H1 (cell line): ENCODE measurements around the gene CACNB4. TPM values are rescaled to one million over a fixed set of nuclear protein-coding genes. Genes with fewer than 3 reads are reported as not detected.

Experiments
- CTCF ChIA-PET: fragments of 300-600 bp; sonication (Branson Sonifier 250); formaldehyde crosslinking; loops from one replicate; lab custom pipeline; 2021; ENCODE audit not compliant: partially characterized antibody; lab: Charles Lee
- POLR2A ChIA-PET: fragments of 300-600 bp; sonication (Branson Sonifier 250); formaldehyde crosslinking; loops from one replicate; lab custom pipeline; 2021; ENCODE audit warnings: inconsistent platforms; ENCODE audit not compliant: partially characterized antibody; lab: Charles Lee
- DNase-seq, 2 experiments: peaks; one replicate each; pipeline versions ENCODE4 v3.0.0 to v3.0.0-alpha.2; 2010 to 2022; ENCODE audit warnings: low spot score in 2 of 2, low read depth in 1 of 2, mixed read lengths in 1 of 2
- FAIRE-seq: peaks from 2 replicates; lab custom pipeline; 2011; peaks lifted over from hg19 to GRCh38; lab: Jason Lieb, UNC
- H2AFZ ChIP-seq: 2 replicates; pipeline ENCODE4 v1.8.1; 2012; ENCODE audit warnings: low read length, inconsistent platforms
- H2AK5ac ChIP-seq: 2 replicates; pipeline ENCODE4 v1.6.1; 2013; ENCODE audit warnings: low read depth, low read length
- H2BK120ac ChIP-seq: replicated peaks from 2 replicates; pipeline ENCODE3; 2013; ENCODE audit warnings: low read depth, low read length, inconsistent platforms
- H2BK12ac ChIP-seq: 2 replicates; pipeline ENCODE4 v1.6.1; 2013; ENCODE audit warnings: low read depth, low read length
- H2BK15ac ChIP-seq: 2 replicates; pipeline ENCODE4 v1.6.1; 2013; ENCODE audit warnings: low read length
- H2BK20ac ChIP-seq: 2 replicates; pipeline ENCODE4 v1.6.1; 2013; ENCODE audit warnings: low read length
- H2BK5ac ChIP-seq: 2 replicates; pipeline ENCODE4 v1.6.1; 2013; ENCODE audit warnings: low read depth, low read length
- H3K14ac ChIP-seq: 2 replicates; pipeline ENCODE4 v1.6.1; 2013; ENCODE audit warnings: inconsistent platforms; ENCODE audit not compliant: insufficient read length
- H3K18ac ChIP-seq: 2 replicates; pipeline ENCODE4 v1.6.1; 2013; ENCODE audit warnings: low read length; ENCODE audit errors: extremely low read depth
- H3K23ac ChIP-seq: 2 replicates; pipeline ENCODE4 v1.6.1; 2013; ENCODE audit warnings: inconsistent platforms; ENCODE audit not compliant: insufficient read length
- H3K23me2 ChIP-seq: 2 replicates; pipeline ENCODE4 v1.6.1; 2013; ENCODE audit warnings: low read depth, low read length
- H3K27ac ChIP-seq: 2 replicates; pipeline ENCODE4 v1.6.1; 2011; ENCODE audit warnings: low read depth, low read length, inconsistent platforms
- H3K27me3 ChIP-seq, 4 experiments: replicated peaks in 1 of 4; 1 replicate in 1 of 4; 2 replicates in 3 of 4; pipeline versions ENCODE4 v1.6.1 to v1.8.1; 2011 to 2013; ENCODE audit warnings: low read length in 3 of 4, mild to moderate bottlenecking in 3 of 4, inconsistent platforms in 2 of 4, mixed read lengths in 2 of 4, moderate library complexity in 1 of 4; ENCODE audit not compliant: control insufficient read depth in 3 of 4, insufficient read depth in 3 of 4; ENCODE audit errors: extremely low read depth in 1 of 4
- H3K36me3 ChIP-seq, 4 experiments: 2 replicates each; pipeline versions ENCODE4 v1.6.1 to v1.8.1; 2011 to 2013; ENCODE audit warnings: mild to moderate bottlenecking in 4 of 4, low read length in 3 of 4, moderate library complexity in 2 of 4, control low read depth in 1 of 4, inconsistent platforms in 1 of 4; ENCODE audit not compliant: insufficient read depth in 4 of 4, control insufficient read depth in 2 of 4
- H3K4ac ChIP-seq: replicated peaks from 2 replicates; pipeline ENCODE3; 2013; ENCODE audit warnings: low read length, low read depth, mixed read lengths, inconsistent platforms; ENCODE audit not compliant: insufficient read length
- H3K4me1 ChIP-seq, 4 experiments: replicated peaks in 1 of 4; 1 replicate in 1 of 4; 2 replicates in 3 of 4; pipeline versions ENCODE4 v1.6.1 to v1.8.1; 2011 to 2013; ENCODE audit warnings: low read length in 3 of 4, inconsistent platforms in 2 of 4, mixed read lengths in 1 of 4; ENCODE audit not compliant: insufficient read depth in 4 of 4, control insufficient read depth in 3 of 4
- H3K4me2 ChIP-seq, 2 experiments: 2 replicates each; pipeline versions ENCODE4 v1.6.1 to v1.8.1; 2011 to 2013; ENCODE audit warnings: low read depth in 2 of 2, low read length in 2 of 2, control low read depth in 1 of 2, inconsistent platforms in 1 of 2, mild to moderate bottlenecking in 1 of 2; ENCODE audit not compliant: insufficient read depth in 1 of 2
- H3K4me3 ChIP-seq, 4 experiments: fragments of 200-600, 300-600 bp in 1 of 4; sonication (generic), shearing (Covaris generic), sonication (Bioruptor Twin) in 1 of 4; 2 replicates each; pipeline versions ENCODE4 v1.5.1 to v1.8.1; 2011 to 2016; ENCODE audit warnings: low read length in 4 of 4, low read depth in 3 of 4, control low read depth in 2 of 4, inconsistent platforms in 2 of 4, mild to moderate bottlenecking in 2 of 4, mixed read lengths in 1 of 4, moderate library complexity in 1 of 4; ENCODE audit not compliant: insufficient read depth in 2 of 4; ENCODE audit errors: extremely low read depth in 1 of 4
- H3K56ac ChIP-seq: replicated peaks from 2 replicates; pipeline ENCODE3; 2013; ENCODE audit warnings: low read depth, mild to moderate bottlenecking, mixed read lengths, low read length, inconsistent platforms; ENCODE audit not compliant: insufficient read length
- H3K79me1 ChIP-seq: 2 replicates; pipeline ENCODE4 v1.6.1; 2013; ENCODE audit warnings: low read depth, low read length, control low read depth
- H3K79me2 ChIP-seq, 2 experiments: 2 replicates each; pipeline versions ENCODE4 v1.6.1 to v1.8.1; 2012 to 2013; ENCODE audit warnings: low read length in 2 of 2, mild to moderate bottlenecking in 2 of 2, inconsistent platforms in 1 of 2; ENCODE audit not compliant: insufficient read depth in 2 of 2, control insufficient read depth in 1 of 2
- H3K9ac ChIP-seq, 4 experiments: replicated peaks in 1 of 4; 1 replicate in 1 of 4; 2 replicates in 3 of 4; pipeline versions ENCODE4 v1.6.1 to v1.8.1; 2011 to 2013; ENCODE audit warnings: low read depth in 3 of 4, low read length in 3 of 4, control low read depth in 2 of 4, mild to moderate bottlenecking in 2 of 4, moderate library complexity in 2 of 4, inconsistent platforms in 1 of 4; ENCODE audit errors: extremely low read depth in 1 of 4
- H3K9me3 ChIP-seq, 2 experiments: 2 replicates each; pipeline versions ENCODE4 v1.6.1 to v1.8.1; 2012 to 2013; ENCODE audit warnings: mild to moderate bottlenecking in 2 of 2, moderate library complexity in 2 of 2, control low read depth in 1 of 2, inconsistent platforms in 1 of 2, low read depth in 1 of 2, low read length in 1 of 2, mixed read lengths in 1 of 2; ENCODE audit not compliant: insufficient read depth in 2 of 2
- H4K20me1 ChIP-seq, 2 experiments: replicated peaks in 1 of 2; 2 replicates each; pipeline versions ENCODE3 to v1.8.1; 2011 to 2013; ENCODE audit warnings: inconsistent platforms in 2 of 2, low read length in 2 of 2, mild to moderate bottlenecking in 1 of 2; ENCODE audit not compliant: insufficient read depth in 2 of 2, control insufficient read depth in 1 of 2
- H4K5ac ChIP-seq: 2 replicates; pipeline ENCODE4 v1.6.1; 2013; ENCODE audit warnings: low read length, low read depth, mixed read lengths, inconsistent platforms; ENCODE audit not compliant: insufficient read length
- H4K8ac ChIP-seq: 2 replicates; pipeline ENCODE4 v1.8.0; 2013; ENCODE audit warnings: mild to moderate bottlenecking, moderate library complexity, low read length, inconsistent platforms; ENCODE audit not compliant: insufficient read depth; ENCODE audit errors: extremely low read depth
- H4K91ac ChIP-seq: replicated peaks from 2 replicates; pipeline ENCODE3; 2013; ENCODE audit warnings: low read length, mixed read lengths, inconsistent platforms; ENCODE audit not compliant: insufficient read length
- CHD1 ChIP-seq: IDR thresholded peaks from 2 replicates; pipeline ENCODE4 v1.6.1; 2012; ENCODE audit warnings: low read depth, low read length, improper control_type of control experiment
- HDAC2 ChIP-seq, 2 experiments: fragments of 300-600 bp in 1 of 2; sonication (generic) in 1 of 2; IDR thresholded peaks; 2 replicates each; pipeline ENCODE4 v1.6.1; 2011 to 2012; ENCODE audit warnings: low read depth in 2 of 2, low read length in 2 of 2, mild to moderate bottlenecking in 2 of 2, moderate library complexity in 2 of 2, borderline replicate concordance in 1 of 2, inconsistent platforms in 1 of 2
- WGBS, 2 experiments: shearing (Covaris generic) in 1 of 2; methylation state at CpG; one replicate each; pipeline versions ENCODE4 v1.1.6 to v1.1.7; 2013 to 2015; ENCODE audit warnings: low lambda C conversion rate in 2 of 2, mixed read lengths in 2 of 2, inconsistent platforms in 1 of 2, low coverage in 1 of 2, missing lambda C conversion rate in 1 of 2; ENCODE audit not compliant: insufficient replicate concordance in 2 of 2, insufficient coverage in 1 of 2, insufficient read length in 1 of 2; ENCODE audit errors: extremely low coverage in 1 of 2, missing lambda C conversion rate in 1 of 2; 5-methylcytosine and 5-hydroxymethylcytosine counted together
- polyA plus RNA-seq, 7 experiments: library from polyadenylated mRNA; depleted of rRNA in 3 of 7; stranded (reverse) in 5 of 7; unstranded in 2 of 7; fragments of >200 nt in 5 of 7; fragments of 200-250 nt in 2 of 7; gene quantifications; 1 replicate in 5 of 7; 2 replicates in 1 of 7; 4 replicates in 1 of 7; pipeline versions ENCODE4 v1.2.1 to v1.2.3, GENCODE V29; 2011 to 2013; ENCODE audit warnings: missing spikeins in 2 of 7, mixed read lengths in 2 of 7
- total RNA-seq: library from RNA; stranded (reverse); fragmentation: NEBNext Ultra II Directional; extraction: Animal tissue kit (Norgen Biotek cat#: 25700); gene quantifications from 2 replicates; pipeline ENCODE4 v1.2.1, GENCODE V29; 2021

CACNB4 gene
- total and polyA plus RNA-seq, 2 of the 8 experiments (the other 6 are each of a cell fraction or from before 2014, with no cell fraction given): 2.0 to 4.0 TPM

- no peak overlapping the region for H2BK120ac ChIP-seq
- ChIA-PET POLR2A (no interaction called here), CTCF (interaction anchor here (0.9 to 3.3 kb wide), 5 partner anchors 9 to 202 kb away, joined by 3 to 19 read pairs (median 3); no protein-coding TSS in a partner anchor)
- H3K27me3 ChIP-seq: no peaks in the 10 kb centered on the region
- H4K91ac ChIP-seq: no peak overlapping the region
- no peaks in the 10 kb centered on the region for H3K36me3 ChIP-seq
- no peak overlapping the region for H2AFZ ChIP-seq
- H3K23ac ChIP-seq: no peak overlapping the region
- FAIRE-seq: no peak
- no peak overlapping the region for H2AK5ac ChIP-seq
- H4K8ac ChIP-seq: no peak overlapping the region
- H3K4me1 ChIP-seq: no peaks in the 10 kb centered on the region
- no peaks in the 10 kb centered on the region for H3K23me2 ChIP-seq
- no peak overlapping the region for H2BK12ac ChIP-seq
- H3K18ac ChIP-seq: no peak overlapping the region
- no peak overlapping the region for H2BK5ac ChIP-seq
- H3K9me3 ChIP-seq: no peaks in the 10 kb centered on the region
- H2BK20ac ChIP-seq: no peak overlapping the region
- H4K20me1 ChIP-seq: no peaks in the 10 kb centered on the region
- H3K14ac ChIP-seq: no peak overlapping the region
- H3K4ac ChIP-seq: no peak overlapping the region
- H3K56ac ChIP-seq: no peak overlapping the region
- no peak overlapping the region for H2BK15ac ChIP-seq
- H4K5ac ChIP-seq: no peak overlapping the region
- no peak overlapping the region for H3K4me2 ChIP-seq
- no peaks in the 10 kb centered on the region for H3K79me1 ChIP-seq
- DNase-seq: no peak
- WGBS, 2 experiments: 95% methylated on average over 3 of the region's 3 CpGs; no CpG with 5 or more reads in 1 of the 2 experiments
- H3K9ac ChIP-seq: no peak overlapping the region
- H3K4me3 ChIP-seq: no peak overlapping the region
- no peak for TF ChIP-seq HDAC2 (IDR thresholded peaks at IDR 0.05; ENCODE audit: borderline replicate concordance in 1 of 2, low read depth in 2 of 2, low read length in 2 of 2)
- TF ChIP-seq CHD1: no peak
- no peaks in the 10 kb centered on the region for H3K79me2 ChIP-seq
- H3K27ac ChIP-seq: no peak overlapping the region
These were observed 119.2 kb downstream of the CACNB4 start for GRCh38 chr2:151979694-151980093.
